Natural killer cell (primary cell): ENCODE data around the gene RPL35. TPM values are rescaled to one million over a fixed set of nuclear protein-coding genes. Genes with fewer than 3 reads are reported as not detected.
A peak's percentile ranks its signal among the peaks of the same experiment; 100 is the strongest.

Experiments
- ATAC-seq, 3 donors: fragments of 150-1000 bp in 2 of 3; fragments of 200-7000 bp in 1 of 3; cut with Tn5 transposase; 1 replicate in 1 of 3; 2 replicates in 2 of 3; pipeline ENCODE4 v1.10.0; 2021; ENCODE audit warnings: mild to moderate bottlenecking in 2 of 3, moderate library complexity in 2 of 3
- DNase-seq, 2 donors: peaks; one replicate each; pipeline versions ENCODE4 v3.0.0 to v3.0.0-alpha.2; 2013 to 2021; ENCODE audit warnings: mixed read lengths in 1 of 2
- H3K27ac ChIP-seq: one replicate; pipeline ENCODE4 v1.5.1; 2013; ENCODE audit warnings: mild to moderate bottlenecking, low read length
- H3K27me3 ChIP-seq: one replicate; pipeline ENCODE4 v1.6.1; 2013; ENCODE audit warnings: low read length; ENCODE audit not compliant: control insufficient read depth, insufficient read depth
- H3K36me3 ChIP-seq: one replicate; pipeline ENCODE4 v1.6.1; 2013; ENCODE audit warnings: low read length; ENCODE audit not compliant: control insufficient read depth, insufficient read depth
- H3K4me1 ChIP-seq: one replicate; pipeline ENCODE4 v1.6.1; 2013; ENCODE audit warnings: low read length; ENCODE audit not compliant: control insufficient read depth, insufficient read depth
- H3K4me3 ChIP-seq: one replicate; pipeline ENCODE4 v1.5.1; 2013; ENCODE audit warnings: low read length
- H3K9me3 ChIP-seq: one replicate; pipeline ENCODE4 v1.6.1; 2013; ENCODE audit warnings: low read length; ENCODE audit not compliant: control insufficient read depth, insufficient read depth
- H3K27ac Mint-ChIP-seq, 2 donors: one replicate each; pipeline ENCODE4 v1.8.0; 2022; ENCODE audit warnings: mild to moderate bottlenecking in 2 of 2, mixed read lengths in 2 of 2, moderate library complexity in 1 of 2
- H3K27me3 Mint-ChIP-seq, 2 donors: one replicate each; pipeline ENCODE4 v1.8.0; 2022; ENCODE audit warnings: low read depth in 2 of 2, mixed read lengths in 2 of 2
- H3K36me3 Mint-ChIP-seq: one replicate; pipeline ENCODE4 v1.8.0; 2022; ENCODE audit warnings: mixed read lengths
- H3K4me1 Mint-ChIP-seq, 2 donors: one replicate each; pipeline ENCODE4 v1.8.0; 2022; ENCODE audit warnings: mixed read lengths in 2 of 2
- H3K4me3 Mint-ChIP-seq: one replicate; pipeline ENCODE4 v1.8.0; 2022; ENCODE audit warnings: mild to moderate bottlenecking, moderate library complexity, mixed read lengths
- H3K9me3 Mint-ChIP-seq, 2 donors: one replicate each; pipeline ENCODE4 v1.8.0; 2022; ENCODE audit warnings: mixed read lengths in 2 of 2
- CTCF ChIP-seq: fragments of 200-600 bp; IDR thresholded peaks from one replicate; pipeline ENCODE4 v1.8.0; 2022; ENCODE audit warnings: antibody characterized with exemption
- WGBS: methylation state at CpG from one replicate; pipeline ENCODE4 v1.1.7; 2013; ENCODE audit warnings: missing lambda C conversion rate; ENCODE audit not compliant: insufficient coverage; 5-methylcytosine and 5-hydroxymethylcytosine counted together
- intact Hi-C: fragments of 100-400 bp; cut with micrococcal nuclease; formaldehyde crosslinking; loops from one replicate; pipeline ENCODE4 v1.14.2; 2022
- total RNA-seq, 4 donors: library from RNA; stranded (reverse); fragments of 120-200 nt in 1 of 4; gene quantifications; one replicate each; pipeline versions ENCODE4 v1.2.3 to v1.2.4, GENCODE V29; 2013 to 2022

RPL35 gene
- total RNA-seq, 3 donors from 2014 or later (not counting 1 experiment from before 2014, with no cell fraction given): 716 to 896 (median 795) TPM

DNA sequence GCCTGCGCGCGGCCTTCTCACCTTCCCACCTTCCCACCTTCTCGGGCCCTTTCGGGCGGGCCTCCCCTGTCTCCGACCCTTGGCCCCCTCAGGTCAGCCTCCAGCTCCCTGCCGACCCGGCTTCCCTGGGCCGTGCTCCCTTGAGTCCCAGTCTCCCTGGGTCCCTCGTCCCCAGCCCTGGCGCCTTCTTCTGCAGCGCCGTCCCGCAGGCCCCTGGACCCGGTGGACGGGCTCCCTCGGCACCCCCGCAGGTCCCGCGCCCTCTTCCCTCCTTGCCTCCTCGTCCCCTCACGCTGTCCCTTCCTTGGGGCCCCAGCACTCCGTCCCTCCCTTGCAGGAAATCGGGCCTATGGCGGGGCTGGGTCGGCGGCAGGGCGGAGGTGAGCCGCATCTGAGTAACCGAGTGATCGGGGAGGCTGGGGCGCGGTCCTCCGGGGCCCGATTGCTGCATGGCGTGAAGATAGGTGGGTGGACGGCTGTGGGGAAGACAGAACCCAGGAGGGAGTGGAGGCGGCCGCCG, 7.8 kb upstream of the RPL35 start:
- peaks cover 59% of the 10 kb centered on the region for H3K4me1 ChIP-seq
- intact Hi-C loops: loop anchor here (10.0 kb wide), 2 partner anchors 275 to 375 kb away; partner anchors contain the start of genes HSPA5 and SCAI
- Mint-ChIP-seq H3K27ac (peak overlapping the region; percentile 97), H3K9me3 (no peaks in the 10 kb centered on the region), H3K27me3 (no peaks in the 10 kb centered on the region), H3K36me3 (peaks cover 6% of the 10 kb centered on the region), H3K4me1 (peaks cover 54 to 55% of the 10 kb centered on the region in 2 donors), H3K4me3 (peak overlapping the region; percentile 97)
- ATAC-seq: peak; percentile 22 to 24 (median 22)
- no peak for TF ChIP-seq CTCF
- peak overlapping the region; percentile 96 for H3K27ac ChIP-seq
- H3K36me3 ChIP-seq: peaks cover 14% of the 10 kb centered on the region
- no peaks in the 10 kb centered on the region for H3K9me3 ChIP-seq
- no peaks in the 10 kb centered on the region for H3K27me3 ChIP-seq
- WGBS: under 1% methylated on average over 41 of the region's 41 CpGs
- peak overlapping the region; percentile 96 for H3K4me3 ChIP-seq
- DNase-seq: no peak

DNA sequence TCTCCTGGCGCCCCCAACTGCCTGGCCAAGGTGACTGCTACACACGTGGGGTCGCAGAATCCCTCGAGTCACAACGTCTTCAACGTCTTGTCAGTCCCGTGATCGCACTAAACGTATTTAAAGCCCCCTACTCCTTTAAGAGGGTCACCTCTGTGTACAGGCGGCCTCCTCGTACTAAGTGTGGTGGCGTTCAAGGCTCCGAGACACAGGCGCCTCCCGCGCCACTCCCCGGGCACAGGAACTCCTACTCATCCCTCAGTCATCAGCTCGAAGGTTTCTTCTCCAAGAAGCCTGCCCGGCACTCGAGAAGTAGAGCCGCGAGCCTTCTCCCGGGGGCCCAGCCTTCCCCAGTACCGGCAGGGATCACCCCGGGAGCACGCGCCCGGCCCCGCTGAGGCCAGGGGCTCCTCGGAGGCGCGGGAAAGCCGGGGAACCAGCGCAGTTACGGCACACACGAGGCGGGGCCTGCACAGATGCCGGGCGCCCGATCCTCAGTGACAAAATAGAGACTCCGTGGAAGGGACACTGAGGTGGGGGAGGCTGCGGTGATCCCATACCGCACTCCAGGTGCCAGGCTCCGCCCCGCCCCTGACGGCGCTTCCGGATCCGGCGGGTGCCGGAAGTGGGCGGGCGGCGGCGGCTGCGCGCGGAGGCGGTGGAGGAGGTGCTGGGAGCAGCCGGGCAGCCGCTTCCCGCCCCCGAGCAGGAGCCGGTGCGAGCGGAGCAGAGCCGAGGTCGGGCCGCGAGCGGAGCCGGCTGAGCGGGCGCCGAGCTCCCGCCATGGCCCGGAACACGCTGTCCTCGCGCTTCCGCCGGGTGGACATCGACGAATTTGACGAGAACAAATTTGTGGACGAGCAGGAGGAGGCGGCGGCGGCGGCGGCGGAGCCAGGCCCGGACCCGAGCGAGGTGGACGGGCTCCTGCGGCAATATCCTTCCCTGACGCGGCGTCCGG, 7.0 kb upstream of the RPL35 start:
- Mint-ChIP-seq H3K9me3 (no peaks in the 10 kb centered on the region), H3K36me3 (peaks cover 6% of the 10 kb centered on the region), H3K27ac (peak overlapping the region; percentile 97), H3K4me1 (peaks cover 47 to 48% of the 10 kb centered on the region in 2 donors), H3K4me3 (peak overlapping the region; percentile 97), H3K27me3 (no peaks in the 10 kb centered on the region)
- intact Hi-C loops: loop anchor here (10.0 kb wide), 2 partner anchors 276 to 376 kb away; partner anchors contain the start of genes HSPA5 and SCAI
- Histone ChIP-seq H3K4me1 (peaks cover 52% of the 10 kb centered on the region), H3K27ac (peak overlapping the region; percentile 96), H3K27me3 (no peaks in the 10 kb centered on the region), H3K36me3 (peaks cover 10% of the 10 kb centered on the region), H3K4me3 (peak overlapping the region; percentile 96), H3K9me3 (no peaks in the 10 kb centered on the region)
- no peak for TF ChIP-seq CTCF
- under 1% methylated on average over 101 of the region's 101 CpGs for WGBS
- ATAC-seq (peak; percentile 47 to 79 (median 73)), DNase-seq (peak; percentile 92 to 94)

GRCh38 chr9:124863371-124863871, 1.7 kb upstream of the RPL35 start:
- peaks cover 35% of the 10 kb centered on the region for H3K4me1 ChIP-seq

More at GRCh38 chr9:124863371-124863871, 1.7 kb upstream of the RPL35 start:
- ATAC-seq (no peak), DNase-seq (no peak)
- 78% methylated on average over 7 of the region's 7 CpGs for WGBS
- Histone ChIP-seq H3K27ac (no peak overlapping the region), H3K4me3 (no peak overlapping the region), H3K9me3 (no peaks in the 10 kb centered on the region), H3K27me3 (no peaks in the 10 kb centered on the region), H3K36me3 (peaks cover 23% of the 10 kb centered on the region)
- Mint-ChIP-seq H3K27me3 (no peaks in the 10 kb centered on the region), H3K4me1 (peaks cover 30 to 38% of the 10 kb centered on the region in 2 donors), H3K36me3 (no peaks in the 10 kb centered on the region), H3K4me3 (peak overlapping the region; percentile 25), H3K27ac (no peak overlapping the region), H3K9me3 (no peaks in the 10 kb centered on the region)
- intact Hi-C loops: loop anchor here (10.0 kb wide), 2 partner anchors 281 to 381 kb away; partner anchors contain the start of genes HSPA5 and SCAI
- TF ChIP-seq CTCF: no peak
